Measurements from ENCODE around the gene PDPK1. TPM values are rescaled to one million over a fixed set of nuclear protein-coding genes. Genes with fewer than 3 reads are reported as not detected.

The PDPK1 gene
- total RNA-seq, 1 experiment from 2014 or later = 69.8 TPM

GRCh38 chr16:2507052-2507659 is 30.7 kb upstream of the PDPK1 start:
- intact Hi-C loops (cut with micrococcal nuclease; ENCODE audit: unreplicated experiment) = loop anchor here (10.0 kb wide), 1 partner anchor 72 kb away; no protein-coding TSS in a partner anchor
- DNase-seq = no peak
- ChIA-PET POLR2A (no interaction called here), CTCF (no interaction called here)
- no TSS peak for BruUV-seq (replicated peaks)
- no peak overlapping the region for H3K4me3 Mint-ChIP-seq (ENCODE audit: unreplicated experiment)
- no peak overlapping the region for H3K27ac Mint-ChIP-seq (ENCODE audit: unreplicated experiment)
- no peaks in the 10 kb centered on the region for H3K4me1 Mint-ChIP-seq (ENCODE audit: low read depth, unreplicated experiment)
- H3K4me1 ChIP-seq = 0 out of 2 replicates have a peak, but pooled peaks cover 8% of the 10 kb centered on the region
- no peak overlapping the region for H3K4me3 ChIP-seq (ENCODE audit: low read depth, low read length)
- TF ChIP-seq, protein P1, sequence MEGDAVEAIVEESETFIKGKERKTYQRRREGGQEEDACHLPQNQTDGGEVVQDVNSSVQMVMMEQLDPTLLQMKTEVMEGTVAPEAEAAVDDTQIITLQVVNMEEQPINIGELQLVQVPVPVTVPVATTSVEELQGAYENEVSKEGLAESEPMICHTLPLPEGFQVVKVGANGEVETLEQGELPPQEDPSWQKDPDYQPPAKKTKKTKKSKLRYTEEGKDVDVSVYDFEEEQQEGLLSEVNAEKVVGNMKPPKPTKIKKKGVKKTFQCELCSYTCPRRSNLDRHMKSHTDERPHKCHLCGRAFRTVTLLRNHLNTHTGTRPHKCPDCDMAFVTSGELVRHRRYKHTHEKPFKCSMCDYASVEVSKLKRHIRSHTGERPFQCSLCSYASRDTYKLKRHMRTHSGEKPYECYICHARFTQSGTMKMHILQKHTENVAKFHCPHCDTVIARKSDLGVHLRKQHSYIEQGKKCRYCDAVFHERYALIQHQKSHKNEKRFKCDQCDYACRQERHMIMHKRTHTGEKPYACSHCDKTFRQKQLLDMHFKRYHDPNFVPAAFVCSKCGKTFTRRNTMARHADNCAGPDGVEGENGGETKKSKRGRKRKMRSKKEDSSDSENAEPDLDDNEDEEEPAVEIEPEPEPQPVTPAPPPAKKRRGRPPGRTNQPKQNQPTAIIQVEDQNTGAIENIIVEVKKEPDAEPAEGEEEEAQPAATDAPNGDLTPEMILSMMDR (IDR thresholded peaks at IDR 0.05; ENCODE audit: insufficient read depth in 1 of 2, low read depth in 1 of 2, low read length in 1 of 2, severe bottlenecking in 1 of 2, unreplicated experiment in 1 of 2) = no peak
- H3K9me3 Mint-ChIP-seq (ENCODE audit: unreplicated experiment) = no peaks in the 10 kb centered on the region
- no peaks in the 10 kb centered on the region for H3K36me3 ChIP-seq (ENCODE audit: control insufficient read depth, insufficient read depth, low read length)
- no peaks in the 10 kb centered on the region for H3K9me3 ChIP-seq
- H3K27me3 Mint-ChIP-seq (ENCODE audit: insufficient read depth, unreplicated experiment) = no peaks in the 10 kb centered on the region
- no peaks in the 10 kb centered on the region for H3K36me3 Mint-ChIP-seq (ENCODE audit: insufficient read depth, unreplicated experiment)
- H3K27me3 ChIP-seq (replicated peaks; ENCODE audit: control insufficient read depth, insufficient read depth, low read length) = no peaks in the 10 kb centered on the region

DNA sequence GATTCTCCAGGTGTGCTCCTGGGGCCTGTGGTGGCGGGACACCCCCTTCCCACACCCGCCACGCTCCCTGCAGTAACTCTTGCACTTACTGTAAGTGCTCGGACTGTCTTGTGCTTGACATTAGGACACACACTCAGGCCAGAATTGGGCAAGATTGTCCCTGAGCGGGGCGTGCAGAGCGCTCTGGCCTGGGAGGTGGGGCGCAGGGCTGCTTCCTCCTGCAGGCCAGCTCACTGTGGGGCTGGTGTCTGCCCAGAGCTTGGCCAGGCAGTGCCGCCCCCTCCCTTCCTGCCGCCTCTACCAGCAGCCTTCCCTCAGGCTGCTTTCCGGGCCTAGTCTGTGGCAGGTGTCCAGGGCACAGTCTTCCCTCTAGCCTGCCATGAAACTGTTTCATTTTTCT is 30.2 kb upstream of the PDPK1 start:
- peaks cover 8% of the 10 kb centered on the region; the same call in 1 of the 2 replicates for H3K4me1 ChIP-seq
- H3K9me3 Mint-ChIP-seq (ENCODE audit: unreplicated experiment) = no peaks in the 10 kb centered on the region
- no TSS peak for BruUV-seq (replicated peaks)
- intact Hi-C loops (cut with micrococcal nuclease; ENCODE audit: unreplicated experiment) = loop anchor here (10.0 kb wide), 1 partner anchor 73 kb away; no protein-coding TSS in a partner anchor
- H3K9me3 ChIP-seq = no peaks in the 10 kb centered on the region
- ChIA-PET CTCF (no interaction called here), POLR2A (no interaction called here)
- no peak overlapping the region for H3K4me3 ChIP-seq (ENCODE audit: low read depth, low read length)
- no peaks in the 10 kb centered on the region for H3K4me1 Mint-ChIP-seq (ENCODE audit: low read depth, unreplicated experiment)
- H3K36me3 ChIP-seq (ENCODE audit: control insufficient read depth, insufficient read depth, low read length) = no peaks in the 10 kb centered on the region
- no peaks in the 10 kb centered on the region for H3K27me3 Mint-ChIP-seq (ENCODE audit: insufficient read depth, unreplicated experiment)
- H3K36me3 Mint-ChIP-seq (ENCODE audit: insufficient read depth, unreplicated experiment) = peaks cover under 1% of the 10 kb centered on the region
- TF ChIP-seq, protein P1 (IDR thresholded peaks at IDR 0.05; ENCODE audit: insufficient read depth in 1 of 2, low read depth in 1 of 2, low read length in 1 of 2, severe bottlenecking in 1 of 2, unreplicated experiment in 1 of 2) = no peak
- H3K27me3 ChIP-seq (replicated peaks; ENCODE audit: control insufficient read depth, insufficient read depth, low read length) = no peaks in the 10 kb centered on the region
- no peak for DNase-seq
- H3K27ac Mint-ChIP-seq (ENCODE audit: unreplicated experiment) = no peak overlapping the region
- H3K4me3 Mint-ChIP-seq (ENCODE audit: unreplicated experiment) = no peak overlapping the region

DNA sequence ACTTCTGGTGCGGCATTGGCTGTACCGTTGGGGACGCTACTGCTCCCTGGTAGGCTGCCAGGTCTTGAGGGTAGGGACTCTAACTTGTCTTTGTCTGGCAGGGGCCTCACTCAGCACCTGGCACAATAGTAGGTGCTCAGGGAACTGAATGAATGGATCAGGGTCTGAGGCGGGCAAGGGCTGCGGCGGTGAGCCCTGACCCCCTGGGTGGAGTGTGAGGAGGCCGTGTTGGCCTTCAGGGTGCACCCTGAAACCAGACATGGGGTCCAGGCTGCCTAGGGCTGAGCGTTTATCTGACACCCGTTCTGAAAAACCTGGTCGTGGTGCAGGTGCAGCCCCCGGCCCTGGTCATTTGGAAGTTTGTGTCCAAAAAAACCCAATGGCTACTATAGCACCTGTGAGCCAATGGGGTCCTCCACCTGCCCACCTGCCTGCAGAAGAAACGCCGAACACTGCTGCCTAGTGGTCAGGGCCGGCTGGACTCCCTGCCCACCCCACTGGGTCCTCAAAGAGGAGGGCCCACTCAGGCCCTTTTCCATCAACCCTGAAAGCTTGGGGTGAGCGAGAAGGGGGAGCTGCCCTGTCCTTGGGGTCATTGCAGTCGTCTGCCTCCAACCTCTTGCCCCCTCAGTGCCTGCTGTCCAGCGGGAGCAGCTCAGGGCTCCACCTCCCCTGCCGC is 29.0 kb upstream of the PDPK1 start:
- Mint-ChIP-seq H3K27me3 (ENCODE audit: insufficient read depth, unreplicated experiment) (no peaks in the 10 kb centered on the region), H3K36me3 (ENCODE audit: insufficient read depth, unreplicated experiment) (peaks cover 12% of the 10 kb centered on the region), H3K4me1 (ENCODE audit: low read depth, unreplicated experiment) (no peaks in the 10 kb centered on the region), H3K4me3 (ENCODE audit: unreplicated experiment) (no peak overlapping the region), H3K9me3 (ENCODE audit: unreplicated experiment) (no peaks in the 10 kb centered on the region), H3K27ac (ENCODE audit: unreplicated experiment) (no peak overlapping the region)
- intact Hi-C loops (cut with micrococcal nuclease; ENCODE audit: unreplicated experiment) = loop anchor here (10.0 kb wide), 1 partner anchor 74 kb away; no protein-coding TSS in a partner anchor
- H3K4me3 ChIP-seq (ENCODE audit: low read depth, low read length) = no peak overlapping the region
- CTCF ChIA-PET = no interaction called here
- POLR2A ChIA-PET = no interaction called here
- DNase-seq = no peak
- no peaks in the 10 kb centered on the region for H3K27me3 ChIP-seq (replicated peaks; ENCODE audit: control insufficient read depth, insufficient read depth, low read length)
- BruUV-seq (replicated peaks) = no TSS peak
- TF ChIP-seq, protein P1 (IDR thresholded peaks at IDR 0.05; ENCODE audit: insufficient read depth in 1 of 2, low read depth in 1 of 2, low read length in 1 of 2, severe bottlenecking in 1 of 2, unreplicated experiment in 1 of 2) = no peak
- peaks cover 7% of the 10 kb centered on the region; the same call in 1 of the 2 replicates for H3K4me1 ChIP-seq
- H3K36me3 ChIP-seq (ENCODE audit: control insufficient read depth, insufficient read depth, low read length) = no peaks in the 10 kb centered on the region
- H3K9me3 ChIP-seq = no peaks in the 10 kb centered on the region

All from Caco-2 (cell line).